ENCODE results near the gene COL15A1.

The COL15A1 gene

GRCh38 chr9:99019510-99020331 is 76.0 kb downstream of the COL15A1 start:
- no peak for DNase-seq

DNA sequence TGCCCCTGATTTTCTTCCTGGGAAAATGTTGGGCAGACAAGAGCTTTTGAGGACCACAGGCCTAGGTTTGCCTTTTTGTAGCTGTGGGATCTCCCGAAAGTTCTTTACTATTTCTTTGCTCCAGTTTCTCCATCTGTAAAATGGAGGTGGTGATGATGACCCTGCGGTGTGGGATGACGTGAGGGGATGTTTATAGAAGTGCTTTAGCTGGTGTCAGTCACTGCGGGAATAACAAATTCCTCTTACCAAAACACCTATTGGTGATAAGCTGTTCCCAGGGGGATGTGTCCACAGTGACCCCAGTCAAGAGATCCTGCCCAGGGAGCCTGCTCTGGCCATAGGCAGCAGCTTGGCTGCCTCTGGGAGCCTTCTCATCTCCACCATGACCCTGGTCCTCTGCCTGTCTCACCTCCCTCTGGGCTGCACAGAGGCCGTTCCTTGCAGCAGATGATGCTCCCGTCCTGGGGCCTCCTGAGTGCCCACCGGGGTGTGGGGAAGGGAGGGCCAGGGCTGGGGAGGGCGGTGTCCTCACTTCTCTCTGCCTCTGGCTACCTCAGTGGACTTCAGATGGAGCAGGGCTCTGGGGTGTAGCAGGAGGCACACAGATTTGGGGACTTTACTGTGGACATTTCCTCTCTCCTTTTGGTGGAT is 77.2 kb downstream of the COL15A1 start:
- no peak for DNase-seq

DNA sequence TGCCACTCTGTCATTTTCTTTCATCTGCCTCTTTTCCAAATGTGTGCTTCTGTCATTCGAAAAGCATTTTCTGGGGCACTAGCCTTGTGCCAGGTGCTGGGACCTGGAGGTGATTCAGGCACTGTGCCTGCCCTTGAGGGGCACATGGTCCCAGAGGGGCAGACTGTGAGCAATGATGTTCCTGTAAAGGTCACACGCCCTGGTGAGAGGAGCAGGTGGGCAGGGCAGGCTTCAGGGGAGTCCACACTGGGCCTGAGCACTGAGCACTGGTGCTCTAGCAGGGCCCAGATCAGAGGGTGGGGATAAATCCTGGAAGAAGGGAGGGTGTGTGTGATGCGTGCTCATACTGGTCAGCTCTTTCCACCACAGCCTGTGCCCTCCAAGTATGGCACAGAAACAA is 77.8 kb downstream of the COL15A1 start:
- no peak for DNase-seq

- DNase-seq: no peak
Observed at GRCh38 chr9:99023231-99023630, 79.5 kb downstream of the COL15A1 start.

GRCh38 chr9:99023831-99024230 is 80.1 kb downstream of the COL15A1 start:
- peak; percentile 8 for DNase-seq

DNA sequence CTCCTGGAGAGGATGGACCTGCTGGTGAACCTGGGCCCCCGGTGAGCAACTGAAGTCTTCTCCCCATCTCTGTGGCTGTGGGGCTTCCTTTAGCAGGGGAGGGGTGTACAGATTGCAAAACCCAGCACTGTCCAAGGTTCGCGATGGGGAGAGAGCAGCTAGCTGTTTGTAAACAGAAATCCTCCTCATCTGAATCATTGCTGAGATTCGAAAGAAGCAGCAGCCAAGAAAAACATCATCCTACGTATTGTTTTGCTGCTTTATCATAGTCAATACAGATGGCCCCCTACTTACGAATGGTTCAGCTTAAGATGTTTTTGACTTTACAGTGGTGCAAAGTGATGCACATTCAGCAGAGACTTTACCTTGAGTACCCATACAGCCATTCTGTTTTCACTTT is 81.3 kb downstream of the COL15A1 start:
- DNase-seq: no peak

- no peak for DNase-seq
Observed at GRCh38 chr9:99025616-99026270, 82.0 kb downstream of the COL15A1 start.

DNA sequence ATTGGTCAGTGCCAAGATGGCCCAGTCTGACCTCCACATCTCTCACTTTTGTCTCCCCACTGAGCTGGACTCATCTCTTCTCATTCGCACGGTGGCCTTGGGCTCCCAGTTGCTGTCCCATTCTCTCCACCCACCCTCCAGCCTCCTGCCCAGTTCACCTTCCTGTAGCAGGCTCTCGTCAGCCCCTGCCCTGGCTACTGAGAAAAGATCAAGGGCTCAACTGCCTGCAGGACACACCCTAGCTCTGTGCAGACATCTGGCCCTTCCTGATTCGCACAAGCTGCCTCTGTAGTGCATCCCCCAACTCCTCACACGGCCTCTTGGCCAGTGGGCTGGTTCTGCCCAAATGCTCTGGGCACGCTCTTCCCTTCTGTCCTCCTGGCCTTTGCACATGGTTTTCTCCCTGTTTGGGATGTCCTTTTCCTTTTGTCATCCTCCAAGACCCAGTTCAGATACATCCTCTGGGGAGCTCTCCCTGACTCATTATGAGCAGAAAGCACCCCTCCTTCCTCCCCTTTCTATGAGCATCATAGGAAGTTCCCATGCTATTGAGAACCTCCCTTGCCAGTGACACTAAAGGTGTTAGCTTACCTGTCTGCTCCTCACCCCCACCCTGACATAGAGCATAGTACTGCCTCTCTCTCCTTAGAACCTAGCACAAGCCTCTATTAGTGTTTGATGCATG is 82.7 kb downstream of the COL15A1 start:
- no peak for DNase-seq

DNA sequence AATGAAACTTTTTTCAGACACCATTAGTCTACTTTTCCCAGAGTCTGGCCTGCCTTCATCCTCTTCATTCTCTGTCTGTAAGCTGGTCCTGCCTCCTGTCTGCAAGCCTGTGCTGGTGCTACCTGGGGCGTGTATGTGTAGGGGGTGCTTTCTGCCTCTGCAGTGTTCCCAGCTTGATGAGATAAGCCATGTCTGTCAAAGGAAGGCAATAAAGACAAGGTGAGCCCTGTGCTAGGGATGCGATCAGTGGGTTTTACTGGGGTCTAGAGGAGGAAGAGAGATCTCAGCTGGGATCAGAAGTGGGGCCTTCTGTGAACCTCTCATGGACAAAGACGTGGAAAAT is 83.2 kb downstream of the COL15A1 start:
- no peak for DNase-seq

DNA sequence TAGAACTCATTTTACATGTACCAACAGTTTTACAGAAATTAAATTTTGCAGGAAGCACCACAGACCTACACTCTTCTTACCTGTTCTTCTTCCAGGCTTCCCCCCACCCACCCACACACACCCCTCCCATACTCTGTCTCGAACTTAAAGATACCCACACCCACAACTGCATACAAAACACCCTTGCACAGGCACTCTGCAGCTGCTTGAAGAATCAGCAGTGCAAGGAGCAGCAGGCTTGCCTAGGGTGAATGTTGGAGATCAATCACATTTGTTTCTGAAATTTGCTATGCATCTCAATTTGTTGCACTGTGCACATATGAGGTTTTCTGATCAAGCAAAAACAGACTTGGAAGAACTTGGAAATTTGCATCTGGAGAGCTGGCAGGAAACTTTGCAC is 83.7 kb downstream of the COL15A1 start:
- DNase-seq: no peak

- no peak for DNase-seq
Observed at GRCh38 chr9:99029083-99029645, 85.5 kb downstream of the COL15A1 start.

GRCh38 chr9:99030092-99030511 is 86.4 kb downstream of the COL15A1 start:
- DNase-seq: no peak

DNA sequence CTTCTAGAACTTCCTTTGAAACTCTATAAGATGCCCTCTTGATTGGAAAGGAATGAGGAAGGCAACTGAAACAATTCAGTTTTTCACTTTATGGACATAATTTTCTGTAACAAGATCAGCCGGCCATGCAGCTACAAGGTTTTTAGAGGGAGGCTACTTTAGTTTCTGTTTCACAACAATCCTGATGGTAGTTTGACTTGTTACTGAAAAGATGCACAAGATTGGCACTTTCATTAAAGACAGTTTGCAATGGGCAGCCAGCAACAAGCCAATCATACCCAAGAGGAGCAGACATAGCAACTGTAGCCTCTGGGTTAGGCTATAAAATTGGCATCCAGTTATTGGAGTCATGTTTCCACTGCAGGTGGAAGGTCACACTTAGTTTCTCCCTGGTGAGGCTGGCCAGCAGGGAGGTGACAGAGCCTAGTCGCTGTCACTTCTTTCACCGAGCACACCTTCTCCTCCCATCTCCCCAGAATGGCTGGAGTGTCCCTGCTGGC is 87.0 kb downstream of the COL15A1 start:
- no peak for DNase-seq

DNA sequence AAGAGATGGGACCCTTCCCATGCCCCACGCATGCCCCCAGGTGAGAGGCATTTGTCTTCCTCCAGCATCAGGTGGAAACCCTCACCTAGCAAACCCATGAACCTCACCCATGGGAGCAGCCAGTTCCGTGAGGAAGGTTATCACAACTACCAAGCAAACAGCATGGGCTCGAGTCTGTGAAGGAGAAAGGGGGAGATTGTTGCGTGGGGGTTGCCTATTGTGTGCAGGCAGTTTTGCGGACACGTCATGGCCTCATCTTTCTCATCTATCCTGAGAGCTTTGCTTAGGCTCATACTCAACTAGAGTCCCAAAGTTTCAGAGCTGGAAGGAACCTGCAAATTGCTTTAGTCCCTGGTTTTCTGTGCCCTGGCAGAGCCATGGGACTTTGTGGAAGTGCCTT is 87.6 kb downstream of the COL15A1 start:
- no peak for DNase-seq

- DNase-seq: no peak
Observed at GRCh38 chr9:99031994-99032393, 88.3 kb downstream of the COL15A1 start.

DNA sequence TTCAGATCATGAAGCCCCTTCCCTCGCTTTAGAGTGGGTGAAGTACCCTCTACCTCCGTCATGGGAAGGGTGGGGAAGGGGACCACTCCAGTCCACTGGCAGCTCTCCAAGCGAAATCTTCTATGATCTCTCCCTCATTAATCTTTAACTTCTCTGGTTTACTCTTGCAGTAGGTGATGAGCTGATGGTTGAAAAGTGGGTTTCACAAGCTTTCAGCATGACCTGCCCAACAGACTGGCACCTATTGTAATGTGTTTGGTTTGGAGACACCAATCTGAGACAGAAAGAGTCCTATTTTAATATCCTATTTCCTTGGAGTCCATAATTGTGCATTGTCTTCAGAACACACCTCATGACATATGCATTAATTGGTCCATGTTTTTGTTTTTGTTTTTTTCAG is 90.4 kb downstream of the COL15A1 start:
- DNase-seq: no peak

GRCh38 chr9:99035313-99035712 is 91.6 kb downstream of the COL15A1 start:
- no peak for DNase-seq

DNA sequence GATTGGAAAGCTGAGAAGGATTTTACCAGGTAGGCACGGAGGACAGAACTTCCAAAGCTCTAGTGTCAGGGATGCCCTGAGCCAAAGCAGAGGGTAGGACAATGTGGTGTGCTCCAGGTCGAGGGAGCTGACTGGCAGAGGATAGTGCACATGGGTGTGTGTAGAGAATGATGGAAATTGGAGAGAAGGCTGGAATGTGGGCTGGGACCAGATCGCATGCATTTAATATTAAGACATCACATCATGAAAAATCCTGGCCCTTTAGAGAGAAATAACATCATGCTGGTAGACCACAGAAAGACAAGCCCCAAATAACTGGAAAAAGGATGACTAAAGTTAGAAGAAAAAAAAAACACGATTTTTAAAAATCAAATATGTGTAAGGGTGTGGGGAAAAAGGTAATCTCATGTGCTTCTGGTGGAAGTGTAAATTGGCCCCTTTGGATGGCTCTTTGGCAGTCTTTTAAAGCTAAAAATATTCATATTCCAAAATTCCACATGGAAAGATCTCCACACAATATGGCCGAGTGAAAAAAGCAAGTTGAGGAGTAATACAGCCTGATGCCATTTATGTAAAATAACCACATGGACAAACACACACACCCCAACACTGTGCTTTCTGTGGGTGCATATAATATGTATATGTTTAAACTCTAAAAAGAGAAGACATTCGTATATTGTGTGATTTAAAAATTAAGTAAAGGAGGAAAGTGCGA is 94.2 kb downstream of the COL15A1 start:
- no peak for DNase-seq

DNA sequence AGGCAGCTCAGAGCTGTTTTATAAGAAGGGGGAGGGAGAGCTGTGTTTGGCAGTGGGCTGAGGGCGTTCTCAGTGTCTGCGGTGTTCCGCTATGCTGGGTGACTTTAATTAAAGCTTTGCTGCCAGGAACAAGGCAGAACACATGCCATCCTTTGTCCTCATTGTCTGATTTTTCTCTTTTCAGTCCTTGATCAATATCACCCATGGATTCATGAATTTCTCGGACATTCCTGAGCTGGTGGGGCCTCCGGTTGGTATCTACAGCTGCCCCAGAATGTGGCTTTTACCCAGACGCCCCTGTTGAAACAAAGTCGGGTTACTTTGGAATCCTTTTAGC is 94.7 kb downstream of the COL15A1 start:
- no peak for DNase-seq

DNA sequence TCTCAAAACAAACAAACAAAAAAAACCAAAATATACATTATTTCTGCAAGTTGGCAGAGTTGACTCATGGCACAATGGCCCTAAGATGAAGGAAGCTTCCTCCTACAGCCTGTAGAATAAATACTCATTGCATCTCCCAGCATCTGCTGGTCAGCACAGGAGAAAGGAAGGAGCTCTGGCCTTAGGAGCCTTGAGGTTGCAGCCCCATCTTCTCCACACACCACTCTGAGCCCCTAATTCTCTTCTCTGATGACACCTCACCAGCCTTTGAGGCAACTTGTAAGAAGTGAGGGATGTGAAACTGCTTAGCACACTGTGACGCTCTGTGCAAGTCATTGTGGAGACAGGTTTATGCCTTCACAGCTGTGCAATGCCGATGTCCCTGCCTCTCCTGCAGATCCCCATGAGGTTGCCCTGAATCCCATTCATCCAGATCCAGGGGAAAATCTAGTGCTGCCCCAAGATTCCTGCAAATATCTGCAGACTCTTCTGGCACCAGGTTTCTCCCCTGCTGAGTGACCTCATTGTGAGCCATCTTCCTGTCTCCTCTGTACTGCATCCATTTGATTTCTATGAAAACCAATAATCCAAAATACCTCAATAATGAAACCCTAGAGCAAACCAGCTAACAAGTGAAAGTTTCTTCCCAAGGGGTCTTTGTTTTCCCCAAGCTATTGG is 95.9 kb downstream of the COL15A1 start:
- no peak for DNase-seq

GRCh38 chr9:99040251-99040900 is 96.7 kb downstream of the COL15A1 start:
- no peak for DNase-seq
